ENCODE measurements around the gene SPAG16. TPM values are rescaled to one million over a fixed set of nuclear protein-coding genes. Genes with fewer than 3 reads are reported as not detected.

The SPAG16 gene
- total RNA-seq, 1 experiment from 2014 or later = 17.3 TPM

DNA sequence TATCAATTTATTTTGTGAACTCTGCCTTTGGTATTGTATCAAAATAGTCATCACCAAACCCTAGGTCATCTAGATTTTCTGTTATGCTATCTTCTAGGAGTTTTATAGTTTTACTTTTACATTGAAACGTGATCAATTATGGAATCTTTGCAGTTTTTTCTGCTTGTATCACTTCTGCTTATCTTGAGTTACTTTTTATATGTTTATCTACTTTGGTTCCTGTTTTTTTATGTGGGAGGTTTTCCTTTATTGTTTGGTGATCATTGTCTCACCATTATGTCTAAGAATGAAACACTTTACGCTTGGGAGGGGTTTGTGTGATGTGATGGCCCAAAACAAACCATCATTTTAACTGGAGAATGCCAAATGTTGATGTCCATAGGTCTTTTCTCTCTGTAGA lies 261.2 kb downstream of the SPAG16 start:
- Mint-ChIP-seq H3K4me1 (peaks cover 6 to 14% of the 10 kb centered on the region in 2 experiments), H3K27ac (peak overlapping the region in 2 of 3 experiments; percentile 9 to 65; a peak in 1 of 7 replicates), H3K9me3 (no peaks in the 10 kb centered on the region), H3K27me3 (ENCODE audit: low read depth) (no peaks in the 10 kb centered on the region), H3K4me3 (no peak overlapping the region), H3K36me3 (ENCODE audit: insufficient read depth in 1 of 3, low read depth in 3 of 3) (no peaks in the 10 kb centered on the region)
- Histone ChIP-seq H2AFZ (ENCODE audit: low read length) (no peak overlapping the region), H4K5ac (ENCODE audit: insufficient read length, low read depth, low read length) (no peak overlapping the region), H2AK5ac (ENCODE audit: insufficient read length, low read length) (no peak overlapping the region), H3K79me2 (ENCODE audit: insufficient read depth, low read length) (no peaks in the 10 kb centered on the region), H3K23me2 (ENCODE audit: insufficient read length, low read depth, low read length, poor library complexity, severe bottlenecking) (no peaks in the 10 kb centered on the region), H3T11ph (ENCODE audit: low read length) (peak overlapping the region; percentile 53), H3K4me2 (ENCODE audit: insufficient read depth, insufficient read length, low read length) (no peak overlapping the region), H3K18ac (ENCODE audit: insufficient read length, low read depth, low read length) (no peak overlapping the region), H3K14ac (ENCODE audit: insufficient read depth, low read length) (no peak overlapping the region), H2BK12ac (ENCODE audit: insufficient read length, low read depth, low read length) (no peak overlapping the region), H3K79me1 (ENCODE audit: insufficient read depth, low read depth, low read length, poor library complexity, severe bottlenecking) (no peaks in the 10 kb centered on the region), H4K8ac (replicated peaks; ENCODE audit: insufficient read length, low read depth, low read length) (no peak overlapping the region), H3K4ac (ENCODE audit: low read depth, low read length) (no peak overlapping the region), H4K91ac (ENCODE audit: insufficient read length, low read depth, low read length) (no peak overlapping the region), H4K20me1 (ENCODE audit: control insufficient read depth, insufficient read depth, insufficient read length) (no peaks in the 10 kb centered on the region), H3K9ac (ENCODE audit: extremely low read depth, insufficient read length, low read length) (no peak overlapping the region), H3K9me3 (ENCODE audit: control insufficient read depth, low read depth, low read length) (no peaks in the 10 kb centered on the region), H2BK120ac (ENCODE audit: low read depth, low read length, poor library complexity, severe bottlenecking) (no peak overlapping the region), H3K4me1 (ENCODE audit: insufficient read depth, low read length) (no peaks in the 10 kb centered on the region), H3K23ac (ENCODE audit: insufficient read length, low read depth, low read length) (no peak overlapping the region), H2BK20ac (ENCODE audit: low read depth, low read length, poor library complexity, severe bottlenecking) (no peak overlapping the region), H3K27me3 (ENCODE audit: insufficient read depth, low read length) (no peaks in the 10 kb centered on the region), H3K27ac (ENCODE audit: insufficient read length, low read depth, low read length) (no peak overlapping the region), H3K56ac (ENCODE audit: insufficient read length, low read depth, low read length) (no peak overlapping the region), H2BK5ac (ENCODE audit: insufficient read length, low read length) (no peak overlapping the region), H2BK15ac (ENCODE audit: low read depth, low read length) (no peak overlapping the region)
- no peak for DNase-seq
- TF ChIP-seq CTCF (conservative IDR thresholded peaks at IDR 0.05) = no peak
- WGBS (ENCODE audit: extremely low coverage, insufficient read length, low lambda C conversion rate) = no CpG with 5 or more reads among the region's 2 CpGs

Measured in H9 (cell line).